BJ (cell line): ENCODE results near the gene DCAF12. TPM values are rescaled to one million over a fixed set of nuclear protein-coding genes. Genes with fewer than 3 reads are reported as not detected.

Experiments used
- CTCF ChIA-PET: fragments of 350-600 bp; formaldehyde crosslinking; extraction: SDS; loops from one replicate; lab custom pipeline; 2021; ENCODE audit warnings: antibody characterized with exemption, inconsistent platforms; lab: Yijun Ruan, JAX
- POLR2A ChIA-PET: fragments of 300-600 bp; sonication (Branson Sonifier 250); formaldehyde crosslinking; extraction: SDS; loops from one replicate; lab custom pipeline; 2021; ENCODE audit warnings: antibody characterized with exemption; lab: Charles Lee
- DNase-seq: peaks from one replicate; pipeline ENCODE4 v3.0.0-alpha.2; 2011; ENCODE audit warnings: low read depth
- H3K27me3 ChIP-seq: 2 replicates; pipeline ENCODE4 v1.6.0; 2011; ENCODE audit warnings: low read length; ENCODE audit not compliant: control insufficient read depth, insufficient read depth
- H3K36me3 ChIP-seq: 2 replicates; pipeline ENCODE4 v1.5.1; 2011; ENCODE audit warnings: low read length; ENCODE audit not compliant: control insufficient read depth, insufficient read depth
- H3K4me3 ChIP-seq: 2 replicates; pipeline ENCODE4 v1.5.1; 2011; ENCODE audit warnings: low read depth, mild to moderate bottlenecking, control low read depth, low read length
- CTCF ChIP-seq: IDR thresholded peaks from 2 replicates; pipeline ENCODE4 v1.5.1; 2011; ENCODE audit warnings: low read depth, mild to moderate bottlenecking, control low read depth, inconsistent platforms, low read length, moderate library complexity; ENCODE audit not compliant: insufficient read depth
- polyA minus RNA-seq: library from RNA; depleted of rRNA, polyadenylated mRNA; stranded (reverse); fragments of >200 nt; gene quantifications from 2 replicates; pipeline ENCODE4 v1.2.3, GENCODE V29; 2011; rRNA and poly(A)+ RNA removed
- polyA plus RNA-seq: library from polyadenylated mRNA; depleted of rRNA; stranded (reverse); fragments of >200 nt; gene quantifications from 2 replicates; pipeline ENCODE4 v1.2.3, GENCODE V29; 2011; rRNA removed

The DCAF12 gene
- polyA plus RNA-seq, result 29.4 and 37.0 TPM in 2 replicates
- polyA minus RNA-seq, result 22.6 and 30.4 TPM in 2 replicates

- no peaks in the 10 kb centered on the region for H3K27me3 ChIP-seq
- ChIA-PET CTCF (interaction anchor here (1.5 to 3.5 kb wide), 2 partner anchors 15 to 127 kb away, joined by 3 to 15 read pairs; no protein-coding TSS in a partner anchor), POLR2A (interaction anchor here (0.6 kb wide), 1 partner anchor 14 kb away, joined by 3 read pairs; no protein-coding TSS in a partner anchor)
- peak; percentile 21; the same call in 1 of the 2 replicates for TF ChIP-seq CTCF
- peaks cover 4% of the 10 kb centered on the region; the same call in 1 of the 2 replicates for H3K36me3 ChIP-seq
- H3K4me3 ChIP-seq, result peak within 1 kb of the TSS; percentile 63
- peak; percentile 46 for DNase-seq
These were observed at the start of gene DCAF12 for GRCh38 chr9:34126207-34127034. Gene DCAF12 (minus strand): TSS chr9:34126698. CDS start chr9:34126431, 267 bp downstream.

GRCh38 chr9:34176089-34176488 is 49.6 kb upstream of the DCAF12 start:
- CTCF ChIA-PET, result no interaction called here
- Histone ChIP-seq H3K27me3 (no peaks in the 10 kb centered on the region), H3K36me3 (no peaks in the 10 kb centered on the region), H3K4me3 (no peak overlapping the region)
- POLR2A ChIA-PET, result no interaction called here
- no peak for DNase-seq
- TF ChIP-seq CTCF, result no peak

GRCh38 chr9:34171753-34172535 is 45.4 kb upstream of the DCAF12 start:
- no peaks in the 10 kb centered on the region for H3K27me3 ChIP-seq
- H3K4me3 ChIP-seq, result no peak overlapping the region
- ChIA-PET POLR2A (no interaction called here), CTCF (interaction anchor here (1.2 kb wide), 1 partner anchor 13 kb away, joined by 7 read pairs; no protein-coding TSS in a partner anchor)
- DNase-seq, result no peak
- TF ChIP-seq CTCF, result no peak
- H3K36me3 ChIP-seq, result no peaks in the 10 kb centered on the region

- CTCF ChIA-PET, result no interaction called here
These were observed 43.9 kb upstream of the DCAF12 start for GRCh38 chr9:34170237-34170991.

More at GRCh38 chr9:34170237-34170991, 43.9 kb upstream of the DCAF12 start:
- no peak for TF ChIP-seq CTCF
- Histone ChIP-seq H3K36me3 (no peaks in the 10 kb centered on the region), H3K4me3 (no peak overlapping the region), H3K27me3 (no peaks in the 10 kb centered on the region)
- DNase-seq, result no peak
- POLR2A ChIA-PET, result no interaction called here
